Right lobe of liver (tissue), 6 donors: Measurements from ENCODE around the gene SYT11. TPM values are rescaled to one million over a fixed set of nuclear protein-coding genes. Genes with fewer than 3 reads are reported as not detected.

Experiments used
- ATAC-seq, 4 donors: fragments of 200-7000 bp; cut with Tn5 transposase; one replicate each; pipeline ENCODE4 v1.9.1; 2020; ENCODE audit warnings: mild to moderate bottlenecking in 4 of 4, moderate library complexity in 4 of 4
- DNase-seq, 3 donors: peaks; one replicate each; pipeline ENCODE4 v3.0.0-alpha.2; 2020
- H3K27ac ChIP-seq, 3 donors: fragments of 200-600 bp; one replicate each; pipeline ENCODE4 v1.8.0; 2022
- H3K27me3 ChIP-seq, 2 donors: fragments of 200-600 bp; one replicate each; pipeline ENCODE4 v1.8.0; 2022
- H3K36me3 ChIP-seq, 4 donors: fragments of 200-600 bp; sonication (generic) in 1 of 4; one replicate each; pipeline versions ENCODE4 v1.5.1 to v1.8.0; 2017 to 2022; ENCODE audit warnings: control low read depth in 1 of 4
- H3K4me1 ChIP-seq, 4 donors: fragments of 200-600 bp; sonication (generic) in 1 of 4; one replicate each; pipeline versions ENCODE4 v1.5.1 to v1.8.0; 2017 to 2022; ENCODE audit warnings: control low read depth in 1 of 4
- H3K4me3 ChIP-seq, 3 donors: fragments of 200-600 bp; one replicate each; pipeline ENCODE4 v1.8.0; 2022
- H3K9me3 ChIP-seq, 4 donors: fragments of 200-600 bp; sonication (generic) in 1 of 4; one replicate each; pipeline versions ENCODE4 v1.5.1 to v1.8.0; 2017 to 2022; ENCODE audit warnings: control low read depth in 1 of 4
- CTCF ChIP-seq, 4 donors: fragments of 200-600 bp in 3 of 4; fragments of 450-650 bp in 1 of 4; IDR thresholded peaks; one replicate each; pipeline versions ENCODE4 v1.5.1 to v1.8.0; 2016 to 2022; ENCODE audit warnings: antibody characterized with exemption in 4 of 4, mild to moderate bottlenecking in 2 of 4
- POLR2A ChIP-seq: fragments of 450-650 bp; IDR thresholded peaks from one replicate; pipeline ENCODE4 v1.6.1; 2017; ENCODE audit warnings: antibody characterized with exemption, mild to moderate bottlenecking
- WGBS: methylation state at CpG from one replicate; pipeline ENCODE4 v1.1.6; 2018; ENCODE audit warnings: low coverage, low lambda C conversion rate; ENCODE audit not compliant: insufficient coverage; ENCODE audit errors: missing lambda C conversion rate; 5-methylcytosine and 5-hydroxymethylcytosine counted together
- intact Hi-C, 2 donors: fragments of 100-400 bp; cut with DNase I; formaldehyde crosslinking; loops; one replicate each; pipeline versions ENCODE4 v1.11.2 to v1.14.1; 2022
- total RNA-seq, 6 experiments: library from RNA; depleted of rRNA in 2 of 6; stranded (reverse); fragments of >200 nt in 2 of 6; fragmentation: NEBNext Ultra II Directional in 3 of 6; extraction: Animal tissue kit (Norgen Biotek cat#: 25700) in 3 of 6; gene quantifications; one replicate each; pipeline versions ENCODE4 v1.1.0 to v1.2.4, GENCODE V29; 2016 to 2023
- donor health status: DM: no; HTN: yes; CAD: no.
- donor health status: DM: no; HTN: no; CAD: no.
- donor health status: DM: no; HTN: no; CAD: no.
- donor health status: DM: no; HTN: yes; CAD: no.
- donor health status: DM: no; HTN: yes; CAD: no.

The SYT11 gene
- total RNA-seq, 6 experiments from 2014 or later: 0.46 to 1.5 (median 0.73) TPM

- H3K36me3 ChIP-seq: peaks cover 4 to 60% (median 34%) of the 10 kb centered on the region in 4 donors
- WGBS: 73% methylated on average over 4 of the region's 7 CpGs
- H3K9me3 ChIP-seq: no peaks in the 10 kb centered on the region
- DNase-seq: no peak
- H3K27ac ChIP-seq: no peak overlapping the region
- H3K4me1 ChIP-seq: peaks cover 0 to 30% (median 9%) of the 10 kb centered on the region in 4 donors
- H3K27me3 ChIP-seq: no peaks in the 10 kb centered on the region
- no peak for ATAC-seq
- intact Hi-C loops: no loop called here
- TF ChIP-seq CTCF (IDR thresholded peaks at IDR 0.05) (no peak), POLR2A (no peak)
- no peak overlapping the region for H3K4me3 ChIP-seq
These were observed 72.1 kb downstream of the SYT11 start for GRCh38 chr1:155931332-155932038.

- TF ChIP-seq POLR2A: no peak
- no peak for TF ChIP-seq CTCF (IDR thresholded peaks at IDR 0.05)
- H3K9me3 ChIP-seq: no peaks in the 10 kb centered on the region
- intact Hi-C loops: no loop called here
- peaks cover 0 to 30% (median 9%) of the 10 kb centered on the region in 4 donors for H3K4me1 ChIP-seq
- ATAC-seq (no peak), DNase-seq (no peak)
- no peak overlapping the region for H3K27ac ChIP-seq
- H3K27me3 ChIP-seq: no peaks in the 10 kb centered on the region
- no peak overlapping the region for H3K4me3 ChIP-seq
- H3K36me3 ChIP-seq: peaks cover 0 to 54% (median 29%) of the 10 kb centered on the region in 4 donors
- 46% methylated on average over 1 of the region's 1 CpG for WGBS
These were observed 72.7 kb downstream of the SYT11 start for GRCh38 chr1:155932081-155932480.

- Histone ChIP-seq H3K4me1 (peaks cover 0 to 30% (median 9%) of the 10 kb centered on the region in 4 donors), H3K27ac (no peak overlapping the region), H3K36me3 (peaks cover 0 to 50% (median 29%) of the 10 kb centered on the region in 4 donors), H3K9me3 (no peaks in the 10 kb centered on the region), H3K27me3 (no peaks in the 10 kb centered on the region), H3K4me3 (no peak overlapping the region)
- no peak for ATAC-seq
- intact Hi-C loops: no loop called here
- 86% methylated on average over 5 of the region's 5 CpGs for WGBS
- TF ChIP-seq POLR2A (no peak), CTCF (IDR thresholded peaks at IDR 0.05) (no peak)
- no peak for DNase-seq
These were observed 73.1 kb downstream of the SYT11 start for GRCh38 chr1:155932487-155932886.

GRCh38 chr1:155933591-155934096 lies 74.3 kb downstream of the SYT11 start:
- ATAC-seq: no peak
- H3K36me3 ChIP-seq: peaks cover 0 to 41% (median 25%) of the 10 kb centered on the region in 4 donors
- 1% methylated on average over 10 of the region's 10 CpGs for WGBS
- H3K9me3 ChIP-seq: no peaks in the 10 kb centered on the region
- peak overlapping the region; percentile 56 to 97 (median 91) for H3K4me3 ChIP-seq
- intact Hi-C loops: no loop called here
- no peak for TF ChIP-seq CTCF (IDR thresholded peaks at IDR 0.05)
- no peak for TF ChIP-seq POLR2A
- H3K4me1 ChIP-seq: peaks cover 0 to 30% (median 9%) of the 10 kb centered on the region in 4 donors
- DNase-seq: no peak
- peak overlapping the region; percentile 81 to 91 (median 82) for H3K27ac ChIP-seq
- H3K27me3 ChIP-seq: no peaks in the 10 kb centered on the region
